ENCODE measurements around the gene LRRC4. TPM values are rescaled to one million over a fixed set of nuclear protein-coding genes. Genes with fewer than 3 reads are reported as not detected.
A peak's percentile ranks its signal among the peaks of the same experiment; 100 is the strongest.

LRRC4 gene
- total RNA-seq, 2 experiments from 2014 or later = not detected

DNA sequence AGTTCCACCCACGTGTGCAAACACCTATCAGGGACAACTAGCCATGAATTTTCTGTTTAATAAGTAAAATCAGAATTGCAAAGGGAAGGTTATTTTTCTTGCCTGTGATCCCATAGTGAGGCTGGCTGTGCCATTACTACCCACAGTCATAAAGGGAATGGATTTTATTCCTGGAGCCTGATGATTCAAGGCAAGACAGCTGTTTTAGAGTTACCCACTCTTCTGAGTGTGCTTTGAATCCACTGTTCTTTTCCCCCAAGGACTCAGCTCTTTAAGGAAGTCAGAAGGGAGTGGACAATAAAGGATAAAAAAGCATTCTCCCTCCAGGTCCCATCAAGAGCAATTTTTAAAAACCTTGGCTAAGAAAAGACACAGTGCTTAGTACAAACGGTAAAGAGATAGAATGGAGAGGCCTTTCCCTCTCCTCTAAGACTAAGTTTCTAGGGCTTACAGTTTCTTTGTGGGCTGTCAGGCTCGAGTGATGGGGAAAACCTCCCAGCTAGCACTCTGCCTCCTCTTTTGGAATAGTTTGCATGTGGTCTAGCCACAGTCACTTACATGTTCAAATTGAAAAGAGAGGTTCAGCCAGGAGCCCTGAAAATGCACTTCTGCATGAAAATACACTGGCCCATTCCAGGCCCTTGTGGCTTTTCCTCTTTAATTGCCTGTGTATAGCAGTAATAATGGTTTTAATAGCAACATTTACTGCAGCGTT, 5.1 kb upstream of the LRRC4 start:
- DNase-seq (no peak), ATAC-seq (no peak)
- H3K4me1 Mint-ChIP-seq (ENCODE audit: low read depth) = peaks cover 6% of the 10 kb centered on the region
- H3K4me3 Mint-ChIP-seq = no peak overlapping the region
- intact Hi-C loops (cut with micrococcal nuclease) = loop anchor here (10.0 kb wide), 1 partner anchor 168 kb away; no protein-coding TSS in a partner anchor
- no peak overlapping the region for H3K27ac Mint-ChIP-seq
- TF ChIP-seq, protein P1, sequence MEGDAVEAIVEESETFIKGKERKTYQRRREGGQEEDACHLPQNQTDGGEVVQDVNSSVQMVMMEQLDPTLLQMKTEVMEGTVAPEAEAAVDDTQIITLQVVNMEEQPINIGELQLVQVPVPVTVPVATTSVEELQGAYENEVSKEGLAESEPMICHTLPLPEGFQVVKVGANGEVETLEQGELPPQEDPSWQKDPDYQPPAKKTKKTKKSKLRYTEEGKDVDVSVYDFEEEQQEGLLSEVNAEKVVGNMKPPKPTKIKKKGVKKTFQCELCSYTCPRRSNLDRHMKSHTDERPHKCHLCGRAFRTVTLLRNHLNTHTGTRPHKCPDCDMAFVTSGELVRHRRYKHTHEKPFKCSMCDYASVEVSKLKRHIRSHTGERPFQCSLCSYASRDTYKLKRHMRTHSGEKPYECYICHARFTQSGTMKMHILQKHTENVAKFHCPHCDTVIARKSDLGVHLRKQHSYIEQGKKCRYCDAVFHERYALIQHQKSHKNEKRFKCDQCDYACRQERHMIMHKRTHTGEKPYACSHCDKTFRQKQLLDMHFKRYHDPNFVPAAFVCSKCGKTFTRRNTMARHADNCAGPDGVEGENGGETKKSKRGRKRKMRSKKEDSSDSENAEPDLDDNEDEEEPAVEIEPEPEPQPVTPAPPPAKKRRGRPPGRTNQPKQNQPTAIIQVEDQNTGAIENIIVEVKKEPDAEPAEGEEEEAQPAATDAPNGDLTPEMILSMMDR (IDR thresholded peaks at IDR 0.05) = no peak
- ChIA-PET CTCF (interaction anchor here (1.4 to 1.5 kb wide), 2 partner anchors 9 kb away, joined by 3 to 5 read pairs; no protein-coding TSS in a partner anchor), POLR2A (no interaction called here)
- no peaks in the 10 kb centered on the region for H3K36me3 Mint-ChIP-seq (ENCODE audit: low read depth)
- H3K9me3 Mint-ChIP-seq = no peaks in the 10 kb centered on the region
- H3K27me3 Mint-ChIP-seq = peaks cover 1% of the 10 kb centered on the region

DNA sequence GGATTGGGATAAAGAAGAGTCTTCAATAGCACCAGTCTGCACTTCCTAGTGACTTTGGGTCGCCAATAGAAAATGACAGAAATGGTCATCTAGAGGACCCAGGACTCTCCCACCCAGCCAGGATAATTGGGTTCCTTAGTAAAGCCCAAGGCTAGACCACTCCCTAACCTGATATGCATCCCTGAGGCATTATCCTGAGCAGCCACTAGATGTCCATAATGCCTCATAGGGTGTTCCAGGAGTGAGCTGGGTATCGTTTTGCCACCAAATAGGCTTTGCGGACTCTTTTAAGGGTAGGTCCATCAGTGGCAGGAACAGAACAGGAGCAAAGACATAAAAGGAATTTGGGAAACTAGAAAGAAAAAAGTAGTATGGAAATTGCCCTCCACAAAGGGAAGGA, 4.5 kb upstream of the LRRC4 start:
- Mint-ChIP-seq H3K4me3 (no peak overlapping the region), H3K27me3 (peaks cover 1% of the 10 kb centered on the region), H3K9me3 (no peaks in the 10 kb centered on the region), H3K4me1 (ENCODE audit: low read depth) (peaks cover 7% of the 10 kb centered on the region), H3K27ac (no peak overlapping the region), H3K36me3 (ENCODE audit: low read depth) (no peaks in the 10 kb centered on the region)
- intact Hi-C loops (cut with micrococcal nuclease) = loop anchor here (10.0 kb wide), 1 partner anchor 169 kb away; no protein-coding TSS in a partner anchor
- TF ChIP-seq, protein P1 (IDR thresholded peaks at IDR 0.05) = peak; percentile 15
- CTCF ChIA-PET = interaction anchor here (0.6 to 1.8 kb wide), 5 partner anchors 9 to 177 kb away, joined by 3 to 13 read pairs (median 3); no protein-coding TSS in a partner anchor
- POLR2A ChIA-PET = interaction anchor here (1.2 kb wide), 1 partner anchor 135 kb away, joined by 3 read pairs; no protein-coding TSS in a partner anchor
- ATAC-seq = no peak
- DNase-seq = no peak

DNA sequence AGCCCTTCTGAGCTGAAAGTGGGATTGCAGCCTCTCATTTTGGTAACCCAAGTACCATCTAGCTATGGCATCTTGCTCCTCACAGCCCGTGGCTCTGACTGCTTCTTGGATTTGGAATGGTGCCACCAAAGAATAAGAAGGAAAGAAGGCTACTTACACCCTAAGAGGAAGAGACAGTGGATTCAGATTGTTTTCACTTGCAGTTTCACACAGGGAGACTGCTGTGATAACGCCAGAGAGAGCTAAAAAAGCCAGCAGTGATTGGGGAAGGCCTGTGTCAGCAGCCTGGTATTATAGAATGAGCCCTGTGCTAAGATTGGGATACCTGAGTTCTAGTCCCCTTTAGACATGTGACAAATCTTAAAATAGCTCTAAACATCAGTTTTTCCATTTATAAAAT, 3.6 kb upstream of the LRRC4 start:
- H3K9me3 Mint-ChIP-seq = no peaks in the 10 kb centered on the region
- TF ChIP-seq, protein P1 (IDR thresholded peaks at IDR 0.05) = no peak
- intact Hi-C loops (cut with micrococcal nuclease) = loop anchor here (10.0 kb wide), 1 partner anchor 170 kb away; no protein-coding TSS in a partner anchor
- ATAC-seq = no peak
- no peak for DNase-seq
- peaks cover 3% of the 10 kb centered on the region for H3K36me3 Mint-ChIP-seq (ENCODE audit: low read depth)
- ChIA-PET POLR2A (interaction anchor here (0.8 to 1.2 kb wide), 2 partner anchors 9 to 136 kb away, joined by 3 to 4 read pairs; no protein-coding TSS in a partner anchor), CTCF (interaction anchor here (0.7 to 2.8 kb wide), 7 partner anchors 8 to 327 kb away, joined by 3 to 13 read pairs (median 4); no protein-coding TSS in a partner anchor)
- H3K27me3 Mint-ChIP-seq = peaks cover 1% of the 10 kb centered on the region
- no peak overlapping the region for H3K4me3 Mint-ChIP-seq
- H3K27ac Mint-ChIP-seq = no peak overlapping the region
- peaks cover 13% of the 10 kb centered on the region for H3K4me1 Mint-ChIP-seq (ENCODE audit: low read depth)

DNA sequence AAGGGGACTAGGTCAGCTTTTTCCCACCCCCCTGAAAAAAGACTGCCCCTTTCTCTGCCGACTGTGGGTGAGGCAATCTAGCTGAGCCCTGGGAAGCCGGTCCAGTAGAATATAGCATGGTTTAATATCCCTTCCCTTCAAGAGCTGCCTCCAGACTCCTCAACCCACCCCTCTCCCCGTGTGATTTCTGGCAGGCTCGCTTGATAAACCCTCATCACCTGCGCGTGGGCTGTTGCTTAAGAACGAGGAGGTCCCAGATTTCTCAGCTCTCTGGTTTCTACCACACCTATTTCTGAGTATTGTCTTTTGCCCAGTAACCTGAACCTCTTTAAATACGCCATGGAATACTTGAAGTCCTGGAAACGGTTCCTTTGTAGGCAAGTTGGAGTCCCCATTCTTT, 2.0 kb upstream of the LRRC4 start:
- H3K9me3 Mint-ChIP-seq = no peaks in the 10 kb centered on the region
- H3K36me3 Mint-ChIP-seq (ENCODE audit: low read depth) = peaks cover 13% of the 10 kb centered on the region
- no peak for ATAC-seq
- CTCF ChIA-PET = interaction anchor here (1.1 to 2.8 kb wide), 5 partner anchors 10 to 177 kb away, joined by 3 to 6 read pairs (median 4); no protein-coding TSS in a partner anchor
- intact Hi-C loops (cut with micrococcal nuclease) = loop anchor here (10.0 kb wide), 1 partner anchor 172 kb away; no protein-coding TSS in a partner anchor
- peaks cover 1% of the 10 kb centered on the region for H3K27me3 Mint-ChIP-seq
- no peak overlapping the region for H3K27ac Mint-ChIP-seq
- TF ChIP-seq, protein P1 (IDR thresholded peaks at IDR 0.05) = no peak
- no peak overlapping the region for H3K4me3 Mint-ChIP-seq
- POLR2A ChIA-PET = interaction anchor here (0.7 kb wide), 1 partner anchor 449 kb away, joined by 4 read pairs; no protein-coding TSS in a partner anchor
- H3K4me1 Mint-ChIP-seq (ENCODE audit: low read depth) = peaks cover 13% of the 10 kb centered on the region
- no peak for DNase-seq
